GM13977 (cell line): ENCODE results near the gene NFKB1.

ENCODE experiments used
- DNase-seq: peaks from one replicate; pipeline ENCODE4 v3.0.0; 2012; ENCODE audit warnings: low spot score
- CTCF ChIP-seq: IDR thresholded peaks from 2 replicates; pipeline ENCODE4 v1.5.1; 2012; ENCODE audit warnings: mild to moderate bottlenecking, control low read depth; ENCODE audit not compliant: insufficient read depth; ENCODE audit errors: extremely low read depth, missing control alignments
- in situ Hi-C: fragments of 300-500 bp; cut with MboI; formaldehyde crosslinking; loops from one replicate; pipeline ENCODE4 v1.12.0; 2022; ENCODE audit warnings: low sequenced_read_pairs, low pct_unique_long_range_greater_than_20kb, mixed read lengths, inconsistent platforms; ENCODE audit not compliant: unreplicated experiment

The NFKB1 gene

DNA sequence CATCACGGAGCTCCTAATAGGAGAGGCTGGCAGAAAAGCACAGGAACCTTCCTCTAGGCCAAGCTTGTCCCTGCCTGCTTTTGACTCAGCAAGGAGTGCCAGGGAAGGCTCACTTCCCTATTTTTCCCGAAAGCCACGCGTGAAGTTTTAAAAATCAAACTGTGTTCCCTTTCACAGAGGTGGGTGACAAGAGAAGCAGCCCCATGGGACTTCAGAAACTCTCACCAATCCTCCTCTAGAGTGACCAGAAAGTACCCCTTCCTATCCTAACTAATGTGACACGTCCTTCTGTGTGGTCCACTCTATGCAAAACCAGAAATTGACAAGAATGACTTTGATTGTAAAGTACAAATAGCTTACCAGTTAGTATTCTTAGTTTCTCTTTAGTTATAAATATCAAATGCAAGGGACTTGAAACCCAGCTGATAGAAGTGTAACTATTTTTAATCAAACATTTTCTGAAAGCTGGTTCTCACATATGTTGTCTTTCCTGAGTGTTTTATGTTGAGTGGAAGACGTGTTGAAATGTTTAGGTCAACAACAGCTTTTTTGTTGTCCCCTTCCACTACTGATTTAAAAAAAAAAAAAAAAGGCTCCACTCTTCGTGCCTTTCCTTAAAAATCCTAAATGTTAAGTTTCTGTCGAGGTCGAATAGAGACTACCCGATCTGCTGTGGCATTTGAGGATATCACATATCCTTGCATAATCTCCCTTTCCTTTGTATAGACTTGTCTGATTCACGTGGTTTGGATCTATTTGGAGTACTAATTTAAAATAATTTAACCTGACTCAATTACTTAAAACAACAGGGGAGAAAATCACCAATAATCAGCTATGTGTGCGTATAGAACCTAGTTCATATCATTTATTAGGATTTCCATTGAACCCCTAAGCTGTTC lies 42.1 kb downstream of the NFKB1 start:
- in situ Hi-C loops = no loop called here
- no peak for TF ChIP-seq CTCF
- DNase-seq = no peak

DNA sequence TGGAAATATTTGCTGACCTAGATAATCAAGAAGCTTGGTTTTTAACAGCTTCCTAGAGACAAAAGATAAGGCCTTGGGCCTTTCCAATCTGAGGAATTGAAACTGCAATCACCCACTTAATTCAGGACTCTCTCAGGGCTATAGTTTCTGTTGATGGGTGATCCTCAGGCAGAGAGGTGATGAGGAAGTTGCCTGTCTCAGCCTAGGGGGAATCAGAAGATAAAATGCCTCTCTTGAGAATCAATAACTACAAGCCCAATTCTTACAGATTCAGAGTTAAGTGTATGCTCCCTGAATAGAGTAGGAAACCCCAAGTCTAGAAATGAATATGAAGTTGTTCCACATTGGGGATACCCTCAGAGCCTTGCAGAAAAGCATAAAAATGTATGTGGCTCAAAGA lies 45.5 kb downstream of the NFKB1 start:
- no peak for DNase-seq
- no peak for TF ChIP-seq CTCF

DNA sequence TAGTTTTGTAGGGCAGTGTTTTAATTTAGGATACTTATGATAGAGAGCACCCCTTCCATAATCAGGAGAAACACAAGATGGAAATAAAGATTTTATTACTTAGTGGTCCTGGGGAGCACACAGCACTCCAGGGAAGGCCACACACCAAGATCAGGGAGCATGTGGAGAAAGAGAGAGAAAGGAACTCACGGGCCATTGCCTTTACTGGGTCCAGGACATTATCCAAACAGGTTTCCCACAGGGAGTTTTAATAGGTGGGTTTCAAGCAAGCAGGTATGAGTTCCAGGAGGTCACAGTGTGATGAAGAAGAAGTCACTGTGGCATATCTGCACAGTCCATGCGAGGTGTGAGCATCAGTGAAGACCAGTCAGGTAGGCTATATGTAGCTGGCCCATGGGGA lies 46.8 kb downstream of the NFKB1 start:
- in situ Hi-C loops = no loop called here
- DNase-seq = no peak
- no peak for TF ChIP-seq CTCF

More for the DNA sequence above, 45.5 kb downstream of the NFKB1 start:
- in situ Hi-C loops = no loop called here

GRCh38 chr4:102551958-102552565 lies 50.9 kb downstream of the NFKB1 start:
- DNase-seq = no peak
- TF ChIP-seq CTCF = no peak
- in situ Hi-C loops = no loop called here

DNA sequence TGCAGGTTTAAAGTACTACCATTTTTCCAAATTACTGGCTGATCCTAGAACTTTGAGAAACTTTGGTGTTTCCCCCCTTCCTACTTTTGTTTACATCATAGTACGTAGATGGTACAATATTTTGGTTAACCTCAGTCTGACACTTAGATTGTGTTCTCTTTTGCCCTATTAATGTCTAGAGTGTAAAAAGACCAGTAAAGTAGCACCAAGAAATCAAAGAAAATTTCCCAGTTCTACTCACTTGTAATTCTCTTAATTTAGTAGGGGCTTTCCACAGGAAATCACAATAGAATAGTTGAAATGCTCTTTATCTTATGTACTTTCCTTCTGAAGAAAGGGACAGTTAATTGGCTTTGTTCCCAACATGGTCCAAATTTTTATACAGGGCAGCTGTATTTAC lies 51.6 kb downstream of the NFKB1 start:
- in situ Hi-C loops = no loop called here
- TF ChIP-seq CTCF = no peak
- DNase-seq = no peak

GRCh38 chr4:102553982-102554381 lies 52.8 kb downstream of the NFKB1 start:
- no peak for TF ChIP-seq CTCF
- in situ Hi-C loops = no loop called here
- DNase-seq = no peak
